ENCODE measurements around the gene FAM219A. TPM values are rescaled to one million over a fixed set of nuclear protein-coding genes. Genes with fewer than 3 reads are reported as not detected.

The FAM219A gene
- total RNA-seq, 1 experiment from 2014 or later, result 20.6 TPM

DNA sequence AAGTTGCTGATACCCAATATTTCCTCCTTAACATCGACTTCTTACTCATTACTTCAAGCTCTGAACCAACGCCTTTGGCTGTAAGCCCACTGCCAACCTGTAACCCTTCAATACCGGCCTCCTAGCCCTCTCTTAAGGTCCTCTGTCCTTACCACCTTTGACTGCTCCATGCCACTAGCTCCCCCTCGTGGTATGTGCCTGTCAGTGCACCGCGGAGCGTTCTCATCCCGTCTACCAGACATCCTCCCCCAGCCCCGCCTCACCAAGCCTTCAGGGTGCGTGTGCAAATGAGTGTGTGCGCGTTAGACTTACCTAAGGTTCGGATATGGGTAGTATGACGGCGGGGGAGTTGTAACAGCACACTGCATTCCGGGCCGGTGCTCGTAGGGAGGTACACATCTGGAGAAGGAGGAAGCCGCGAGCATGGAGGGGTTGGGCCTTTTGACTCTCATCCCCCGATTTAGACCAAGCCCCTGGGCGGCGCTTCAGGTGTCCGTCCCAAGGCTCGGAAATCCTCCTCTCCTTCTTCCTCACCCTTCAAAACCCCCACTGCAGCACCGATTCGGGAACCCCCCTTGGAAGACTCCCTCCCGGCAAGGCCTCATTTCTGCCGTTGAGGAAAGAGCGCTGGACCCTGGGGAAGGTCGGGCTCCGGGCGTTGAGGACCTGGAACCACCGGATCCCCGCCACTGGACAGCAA lies 78.9 kb downstream of the FAM219A start (continued):
- TF ChIP-seq ZNF232 (CRISPR knock-in tag; IDR thresholded peaks at IDR 0.05) (no peak), TP53 (CRISPR knock-in tag; IDR thresholded peaks at IDR 0.05) (no peak), JAZF1 (CRISPR knock-in tag; IDR thresholded peaks at IDR 0.05) (no peak), ZNF317 (CRISPR knock-in tag; IDR thresholded peaks at IDR 0.05; ENCODE audit: borderline replicate concordance, low read depth) (no peak), GRHL2 (CRISPR knock-in tag; IDR thresholded peaks at IDR 0.05; ENCODE audit: insufficient replicate concordance, severe bottlenecking) (no peak), SP1 (CRISPR knock-in tag; conservative IDR thresholded peaks at IDR 0.05) (0 out of 2 replicates have a peak, but pooled peaks have one; percentile 24), MYBL2 (CRISPR knock-in tag; IDR thresholded peaks at IDR 0.05) (0 out of 2 replicates have a peak, but pooled peaks have one; percentile 39), NFE2L1 (CRISPR knock-in tag; IDR thresholded peaks at IDR 0.05) (no peak), CREB1 (CRISPR knock-in tag; IDR thresholded peaks at IDR 0.05) (no peak)
- TF ChIP-seq, protein P1, sequence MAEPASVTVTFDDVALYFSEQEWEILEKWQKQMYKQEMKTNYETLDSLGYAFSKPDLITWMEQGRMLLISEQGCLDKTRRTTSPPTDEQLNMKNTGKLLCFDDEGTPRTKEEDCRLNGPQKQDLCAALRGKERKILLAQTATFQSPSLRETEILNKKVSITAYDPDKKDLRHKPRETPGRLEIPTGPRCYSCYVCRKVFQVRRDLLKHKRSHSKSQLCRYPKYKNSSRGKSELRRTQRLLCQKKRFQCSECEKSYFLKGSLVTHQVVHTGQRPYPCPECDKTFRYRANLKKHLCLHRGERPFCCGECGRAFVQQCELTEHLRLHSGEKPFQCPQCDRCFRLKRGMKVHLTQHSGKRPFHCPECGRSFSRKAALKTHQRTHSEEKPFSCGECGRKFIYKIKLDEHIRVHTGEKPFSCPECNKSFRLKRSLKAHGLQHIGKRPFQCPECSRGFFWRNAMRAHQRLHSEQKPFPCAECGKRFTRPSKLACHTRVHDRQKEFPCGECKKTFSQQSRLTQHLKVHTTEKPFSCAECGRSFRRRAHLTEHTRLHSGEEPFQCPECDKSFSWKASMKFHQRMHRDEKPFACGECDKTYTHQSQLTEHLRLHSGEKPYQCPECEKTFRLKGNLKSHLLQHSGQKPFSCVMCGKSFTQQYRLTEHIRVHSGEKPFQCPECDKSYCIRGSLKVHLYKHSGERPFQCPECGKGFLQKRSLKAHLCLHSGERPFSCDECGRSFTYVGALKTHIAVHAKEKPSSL (CRISPR knock-in tag; conservative IDR thresholded peaks at IDR 0.05), result no peak
- TF ChIP-seq, protein P2, sequence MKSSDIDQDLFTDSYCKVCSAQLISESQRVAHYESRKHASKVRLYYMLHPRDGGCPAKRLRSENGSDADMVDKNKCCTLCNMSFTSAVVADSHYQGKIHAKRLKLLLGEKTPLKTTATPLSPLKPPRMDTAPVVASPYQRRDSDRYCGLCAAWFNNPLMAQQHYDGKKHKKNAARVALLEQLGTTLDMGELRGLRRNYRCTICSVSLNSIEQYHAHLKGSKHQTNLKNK (CRISPR knock-in tag; IDR thresholded peaks at IDR 0.05), result no peak
- TF ChIP-seq, protein P3, sequence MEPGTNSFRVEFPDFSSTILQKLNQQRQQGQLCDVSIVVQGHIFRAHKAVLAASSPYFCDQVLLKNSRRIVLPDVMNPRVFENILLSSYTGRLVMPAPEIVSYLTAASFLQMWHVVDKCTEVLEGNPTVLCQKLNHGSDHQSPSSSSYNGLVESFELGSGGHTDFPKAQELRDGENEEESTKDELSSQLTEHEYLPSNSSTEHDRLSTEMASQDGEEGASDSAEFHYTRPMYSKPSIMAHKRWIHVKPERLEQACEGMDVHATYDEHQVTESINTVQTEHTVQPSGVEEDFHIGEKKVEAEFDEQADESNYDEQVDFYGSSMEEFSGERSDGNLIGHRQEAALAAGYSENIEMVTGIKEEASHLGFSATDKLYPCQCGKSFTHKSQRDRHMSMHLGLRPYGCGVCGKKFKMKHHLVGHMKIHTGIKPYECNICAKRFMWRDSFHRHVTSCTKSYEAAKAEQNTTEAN (CRISPR knock-in tag; IDR thresholded peaks at IDR 0.05), result peak; percentile 92
- TF ChIP-seq, protein P4, sequence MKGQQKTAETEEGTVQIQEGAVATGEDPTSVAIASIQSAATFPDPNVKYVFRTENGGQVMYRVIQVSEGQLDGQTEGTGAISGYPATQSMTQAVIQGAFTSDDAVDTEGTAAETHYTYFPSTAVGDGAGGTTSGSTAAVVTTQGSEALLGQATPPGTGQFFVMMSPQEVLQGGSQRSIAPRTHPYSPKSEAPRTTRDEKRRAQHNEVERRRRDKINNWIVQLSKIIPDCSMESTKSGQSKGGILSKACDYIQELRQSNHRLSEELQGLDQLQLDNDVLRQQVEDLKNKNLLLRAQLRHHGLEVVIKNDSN (CRISPR knock-in tag; IDR thresholded peaks at IDR 0.05), result no peak

DNA sequence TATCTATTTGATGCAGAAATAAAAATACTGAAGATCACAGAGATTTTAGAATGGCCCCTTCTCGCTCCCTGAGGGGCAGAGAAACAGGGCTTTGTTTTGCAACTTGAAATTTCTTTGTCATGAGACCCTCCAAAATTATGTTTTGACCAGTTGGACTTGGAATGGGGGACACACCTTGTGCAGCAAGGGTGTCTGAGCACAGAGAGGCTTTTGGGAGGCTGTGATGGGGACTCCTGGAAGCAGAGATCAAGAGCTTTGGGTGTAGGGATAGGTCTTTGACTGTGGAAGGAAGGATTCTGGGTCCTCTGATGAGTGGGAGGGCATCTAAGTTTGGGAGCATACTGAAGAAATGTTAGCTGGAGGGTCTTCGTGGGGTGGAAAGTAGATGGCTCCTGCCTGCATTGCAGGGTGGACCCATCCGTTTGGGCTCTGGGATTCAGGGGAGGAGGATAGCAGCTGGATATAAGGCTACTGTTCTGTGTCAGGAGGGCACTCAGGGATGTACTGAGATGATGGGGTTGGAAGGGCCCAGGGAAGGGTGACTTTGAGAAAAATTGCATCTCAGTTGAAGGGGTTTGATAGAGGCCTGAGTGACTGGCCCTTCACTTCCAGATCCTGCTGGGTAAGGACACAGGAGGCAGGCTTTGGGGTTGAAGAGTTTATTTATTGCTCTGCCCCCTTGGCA lies 79.9 kb downstream of the FAM219A start:
- POLR2A ChIA-PET, result interaction anchor here (0.6 to 1.6 kb wide), 2 partner anchors 44 to 199 kb away, joined by 3 to 4 read pairs; no protein-coding TSS in a partner anchor
- TF ChIP-seq, protein P5, sequence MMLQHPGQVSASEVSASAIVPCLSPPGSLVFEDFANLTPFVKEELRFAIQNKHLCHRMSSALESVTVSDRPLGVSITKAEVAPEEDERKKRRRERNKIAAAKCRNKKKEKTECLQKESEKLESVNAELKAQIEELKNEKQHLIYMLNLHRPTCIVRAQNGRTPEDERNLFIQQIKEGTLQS (CRISPR knock-in tag; conservative IDR thresholded peaks at IDR 0.05), result no peak
- TF ChIP-seq NR3C1 (CRISPR knock-in tag; conservative IDR thresholded peaks at IDR 0.05; ENCODE audit: low read depth) (no peak), TEAD4 (CRISPR knock-in tag; IDR thresholded peaks at IDR 0.05) (no peak)
- Mint-ChIP-seq H3K4me3 (0 out of 2 replicates have a peak overlapping the region, but pooled peaks have one; percentile 0), H3K27me3 (ENCODE audit: low read depth) (peaks cover 50% of the 10 kb centered on the region), H3K9me3 (no peaks in the 10 kb centered on the region), H3K27ac (no peak overlapping the region), H3K36me3 (no peaks in the 10 kb centered on the region), H3K4me1 (peaks cover 33% of the 10 kb centered on the region)
- CTCF ChIA-PET, result interaction anchor here (0.5 to 7.9 kb wide), 37 partner anchors 8 to 286 kb away, joined by 3 to 168 read pairs (median 4); partner anchors contain the start of genes DNAI1, FAM219A and UBAP1
- DNase-seq (ENCODE audit: low spot score) (no peak), ATAC-seq (no peak)

DNA sequence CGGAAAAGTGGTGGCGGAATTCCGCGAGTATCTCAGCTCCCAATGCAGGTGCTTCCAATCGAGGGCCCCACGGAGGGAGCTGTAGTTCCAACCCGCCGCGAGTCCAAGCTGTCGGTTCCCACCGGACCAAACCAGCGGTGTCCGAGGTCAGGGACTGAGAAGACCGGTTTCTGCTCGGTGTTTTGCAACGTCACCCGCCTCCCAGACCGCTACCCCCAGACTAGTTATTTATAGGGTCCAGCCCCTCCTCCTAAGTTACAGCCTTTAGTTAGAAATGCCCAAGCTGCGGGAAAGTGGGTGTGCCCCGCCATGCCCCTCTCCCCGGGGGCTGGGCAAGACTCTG lies 81.0 kb downstream of the FAM219A start:
- Mint-ChIP-seq H3K27me3 (ENCODE audit: low read depth) (peaks cover 38% of the 10 kb centered on the region), H3K9me3 (no peaks in the 10 kb centered on the region), H3K36me3 (no peaks in the 10 kb centered on the region), H3K4me1 (peaks cover 37% of the 10 kb centered on the region), H3K27ac (peak overlapping the region; percentile 48; the same call in 1 of the 2 replicates), H3K4me3 (peak overlapping the region; percentile 93)
- DNase-seq (ENCODE audit: low spot score) (peak; percentile 70), ATAC-seq (no peak)
- POLR2A ChIA-PET, result interaction anchor here (0.6 to 1.2 kb wide), 5 partner anchors 13 to 328 kb away, joined by 3 read pairs; no protein-coding TSS in a partner anchor
- CTCF ChIA-PET, result interaction anchor here (0.6 to 7.9 kb wide), 14 partner anchors 13 to 675 kb away, joined by 3 to 168 read pairs (median 4); partner anchors contain the start of genes DNAI1 and FAM219A
- TF ChIP-seq, protein P6, sequence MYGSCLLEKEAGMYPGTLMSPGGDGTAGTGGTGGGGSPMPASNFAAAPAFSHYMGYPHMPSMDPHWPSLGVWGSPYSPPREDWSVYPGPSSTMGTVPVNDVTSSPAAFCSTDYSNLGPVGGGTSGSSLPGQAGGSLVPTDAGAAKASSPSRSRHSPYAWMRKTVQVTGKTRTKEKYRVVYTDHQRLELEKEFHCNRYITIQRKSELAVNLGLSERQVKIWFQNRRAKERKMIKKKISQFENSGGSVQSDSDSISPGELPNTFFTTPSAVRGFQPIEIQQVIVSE (CRISPR knock-in tag; IDR thresholded peaks at IDR 0.05; ENCODE audit: borderline replicate concordance), result no peak
- TF ChIP-seq, protein P7, sequence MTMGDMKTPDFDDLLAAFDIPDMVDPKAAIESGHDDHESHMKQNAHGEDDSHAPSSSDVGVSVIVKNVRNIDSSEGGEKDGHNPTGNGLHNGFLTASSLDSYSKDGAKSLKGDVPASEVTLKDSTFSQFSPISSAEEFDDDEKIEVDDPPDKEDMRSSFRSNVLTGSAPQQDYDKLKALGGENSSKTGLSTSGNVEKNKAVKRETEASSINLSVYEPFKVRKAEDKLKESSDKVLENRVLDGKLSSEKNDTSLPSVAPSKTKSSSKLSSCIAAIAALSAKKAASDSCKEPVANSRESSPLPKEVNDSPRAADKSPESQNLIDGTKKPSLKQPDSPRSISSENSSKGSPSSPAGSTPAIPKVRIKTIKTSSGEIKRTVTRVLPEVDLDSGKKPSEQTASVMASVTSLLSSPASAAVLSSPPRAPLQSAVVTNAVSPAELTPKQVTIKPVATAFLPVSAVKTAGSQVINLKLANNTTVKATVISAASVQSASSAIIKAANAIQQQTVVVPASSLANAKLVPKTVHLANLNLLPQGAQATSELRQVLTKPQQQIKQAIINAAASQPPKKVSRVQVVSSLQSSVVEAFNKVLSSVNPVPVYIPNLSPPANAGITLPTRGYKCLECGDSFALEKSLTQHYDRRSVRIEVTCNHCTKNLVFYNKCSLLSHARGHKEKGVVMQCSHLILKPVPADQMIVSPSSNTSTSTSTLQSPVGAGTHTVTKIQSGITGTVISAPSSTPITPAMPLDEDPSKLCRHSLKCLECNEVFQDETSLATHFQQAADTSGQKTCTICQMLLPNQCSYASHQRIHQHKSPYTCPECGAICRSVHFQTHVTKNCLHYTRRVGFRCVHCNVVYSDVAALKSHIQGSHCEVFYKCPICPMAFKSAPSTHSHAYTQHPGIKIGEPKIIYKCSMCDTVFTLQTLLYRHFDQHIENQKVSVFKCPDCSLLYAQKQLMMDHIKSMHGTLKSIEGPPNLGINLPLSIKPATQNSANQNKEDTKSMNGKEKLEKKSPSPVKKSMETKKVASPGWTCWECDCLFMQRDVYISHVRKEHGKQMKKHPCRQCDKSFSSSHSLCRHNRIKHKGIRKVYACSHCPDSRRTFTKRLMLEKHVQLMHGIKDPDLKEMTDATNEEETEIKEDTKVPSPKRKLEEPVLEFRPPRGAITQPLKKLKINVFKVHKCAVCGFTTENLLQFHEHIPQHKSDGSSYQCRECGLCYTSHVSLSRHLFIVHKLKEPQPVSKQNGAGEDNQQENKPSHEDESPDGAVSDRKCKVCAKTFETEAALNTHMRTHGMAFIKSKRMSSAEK (CRISPR knock-in tag; IDR thresholded peaks at IDR 0.05; ENCODE audit: borderline replicate concordance), result no peak
- TF ChIP-seq ATF1 (CRISPR knock-in tag; IDR thresholded peaks at IDR 0.05) (no peak), EMX1 (CRISPR knock-in tag; IDR thresholded peaks at IDR 0.05) (no peak)
